ENCODE measurements around the gene UBE2L3. TPM values are rescaled to one million over a fixed set of nuclear protein-coding genes. Genes with fewer than 3 reads are reported as not detected.
"Not testable (repeated sequence)": the region's sequence is repeated elsewhere in the genome, so short reads cannot be mapped to it uniquely, and the experiment has no call there.

Gene UBE2L3
- 45.0 TPM for polyA plus RNA-seq (2013)

DNA sequence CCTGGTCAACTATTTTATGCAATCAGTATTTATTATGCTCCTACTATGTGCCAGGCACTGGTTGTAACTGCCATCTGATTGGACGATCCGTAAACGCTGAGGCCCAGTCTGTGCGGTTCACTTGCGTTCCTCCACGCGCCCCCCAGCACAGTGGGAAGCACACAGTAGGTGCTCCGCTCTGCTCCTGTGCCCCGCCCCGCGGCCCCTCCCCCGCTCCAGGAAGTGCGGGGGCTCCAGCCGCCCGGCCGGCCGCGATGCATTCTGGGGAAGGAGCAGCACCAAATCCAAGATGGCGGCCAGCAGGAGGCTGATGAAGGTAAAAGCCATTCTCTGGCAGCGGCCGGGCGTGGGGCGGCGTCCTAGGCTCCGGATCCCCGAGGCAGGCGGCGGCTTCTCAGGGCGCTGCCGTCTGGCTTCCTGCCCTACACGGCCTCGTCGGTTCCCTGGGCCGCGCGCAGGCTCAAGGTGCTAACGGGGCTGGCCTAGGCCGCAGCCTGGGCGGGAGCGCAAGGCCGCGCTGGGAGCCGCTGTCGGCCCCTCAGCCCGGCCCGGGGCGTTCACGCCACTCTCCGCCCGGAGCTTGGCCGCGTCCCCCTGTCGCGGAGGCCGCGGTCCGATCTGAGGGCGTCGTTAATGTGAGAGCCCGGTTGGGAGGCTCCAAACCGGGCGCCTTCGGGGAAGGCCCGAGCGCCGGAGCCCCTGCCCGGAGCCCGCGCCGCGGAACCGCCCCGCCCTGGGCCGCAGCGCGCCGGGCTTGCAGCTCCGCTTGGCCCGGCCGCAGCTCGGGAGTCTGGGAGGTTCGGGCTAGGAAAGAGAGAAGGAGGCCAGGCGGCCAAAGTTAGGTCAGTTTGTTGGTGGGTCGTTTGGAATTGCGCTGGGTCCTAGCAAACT, at the start of gene UBE2L3:
Gene UBE2L3, plus strand, starts transcription at position 259 of the 891 bp plus-strand sequence. Its CDS starts 31 bp downstream, at position 290.
- H3K36me3 ChIP-seq (ENCODE audit: control insufficient read depth in 4 of 4, insufficient read depth in 4 of 4, low read length in 3 of 4) = peaks cover 0 to 9% (median 1%) of the 10 kb centered on the region in 4 experiments
- H3K4me1 ChIP-seq (ENCODE audit: control extremely low read depth in 1 of 4, control insufficient read depth in 4 of 4, insufficient read depth in 4 of 4, low read length in 3 of 4) = peaks cover 20 to 42% (median 39%) of the 10 kb centered on the region in 4 experiments
- ChIA-PET POLR2A (no interaction called here), CTCF (interaction anchor here (1.0 kb wide), 1 partner anchor 56 kb away, joined by 3 read pairs; no protein-coding TSS in a partner anchor)
- H3K9me3 ChIP-seq (ENCODE audit: control extremely low read depth in 1 of 5, control insufficient read depth in 4 of 5, insufficient read depth in 2 of 5, low read depth in 1 of 5, low read length in 4 of 5) = no peaks in the 10 kb centered on the region
- DNase-seq = peak; percentile 82 to 89 (median 82)
- H3K27me3 ChIP-seq (replicated peaks in 2 of 5; ENCODE audit: control insufficient read depth in 4 of 5, insufficient read depth in 5 of 5, low read length in 4 of 5) = no peaks in the 10 kb centered on the region
- peak within 1 kb of the TSS; percentile 90 to 98 for H3K27ac ChIP-seq (ENCODE audit: insufficient read depth in 1 of 2, low read depth in 1 of 2, low read length in 2 of 2, poor library complexity in 1 of 2, severe bottlenecking in 2 of 2)
- WGBS (ENCODE audit: insufficient coverage) = under 1% methylated on average over 68 of the region's 85 CpGs
- H3K4me3 ChIP-seq (ENCODE audit: control insufficient read depth in 1 of 7, extremely low read depth in 1 of 7, insufficient read depth in 4 of 7, low read depth in 2 of 7, low read length in 6 of 7) = peak within 1 kb of the TSS; percentile 76 to 91 (median 83)

- H3K27me3 ChIP-seq (replicated peaks in 2 of 5; ENCODE audit: control insufficient read depth in 4 of 5, insufficient read depth in 5 of 5, low read length in 4 of 5); H3K4me3 ChIP-seq (ENCODE audit: control insufficient read depth in 1 of 7, extremely low read depth in 1 of 7, insufficient read depth in 4 of 7, low read depth in 2 of 7, low read length in 6 of 7); H3K9me3 ChIP-seq (ENCODE audit: control extremely low read depth in 1 of 5, control insufficient read depth in 4 of 5, insufficient read depth in 2 of 5, low read depth in 1 of 5, low read length in 4 of 5); H3K4me1 ChIP-seq (ENCODE audit: control extremely low read depth in 1 of 4, control insufficient read depth in 4 of 4, insufficient read depth in 4 of 4, low read length in 3 of 4); H3K27ac ChIP-seq (ENCODE audit: insufficient read depth in 1 of 2, low read depth in 1 of 2, low read length in 2 of 2, poor library complexity in 1 of 2, severe bottlenecking in 2 of 2); CTCF ChIA-PET; POLR2A ChIA-PET; DNase-seq; H3K36me3 ChIP-seq (ENCODE audit: control insufficient read depth in 4 of 4, insufficient read depth in 4 of 4, low read length in 3 of 4): not testable (repeated sequence)
- WGBS (ENCODE audit: insufficient coverage) = no CpG with 5 or more reads among the region's 6 CpGs
Measured at GRCh38 chr22:21526705-21527500, 40.6 kb upstream of the UBE2L3 start.

- H3K4me1 ChIP-seq (ENCODE audit: control extremely low read depth in 1 of 4, control insufficient read depth in 4 of 4, insufficient read depth in 4 of 4, low read length in 3 of 4); DNase-seq; H3K9me3 ChIP-seq (ENCODE audit: control extremely low read depth in 1 of 5, control insufficient read depth in 4 of 5, insufficient read depth in 2 of 5, low read depth in 1 of 5, low read length in 4 of 5); CTCF ChIA-PET; H3K36me3 ChIP-seq (ENCODE audit: control insufficient read depth in 4 of 4, insufficient read depth in 4 of 4, low read length in 3 of 4); H3K4me3 ChIP-seq (ENCODE audit: control insufficient read depth in 1 of 7, extremely low read depth in 1 of 7, insufficient read depth in 4 of 7, low read depth in 2 of 7, low read length in 6 of 7); POLR2A ChIA-PET; H3K27me3 ChIP-seq (replicated peaks in 2 of 5; ENCODE audit: control insufficient read depth in 4 of 5, insufficient read depth in 5 of 5, low read length in 4 of 5); H3K27ac ChIP-seq (ENCODE audit: insufficient read depth in 1 of 2, low read depth in 1 of 2, low read length in 2 of 2, poor library complexity in 1 of 2, severe bottlenecking in 2 of 2): not testable (repeated sequence)
- no CpG with 5 or more reads among the region's 5 CpGs for WGBS (ENCODE audit: insufficient coverage)
Measured at GRCh38 chr22:21531525-21531924, 36.0 kb upstream of the UBE2L3 start.

GRCh38 chr22:21532863-21533648, 34.5 kb upstream of the UBE2L3 start:
- CTCF ChIA-PET; H3K4me3 ChIP-seq (ENCODE audit: control insufficient read depth in 1 of 7, extremely low read depth in 1 of 7, insufficient read depth in 4 of 7, low read depth in 2 of 7, low read length in 6 of 7); H3K36me3 ChIP-seq (ENCODE audit: control insufficient read depth in 4 of 4, insufficient read depth in 4 of 4, low read length in 3 of 4); H3K9me3 ChIP-seq (ENCODE audit: control extremely low read depth in 1 of 5, control insufficient read depth in 4 of 5, insufficient read depth in 2 of 5, low read depth in 1 of 5, low read length in 4 of 5); H3K4me1 ChIP-seq (ENCODE audit: control extremely low read depth in 1 of 4, control insufficient read depth in 4 of 4, insufficient read depth in 4 of 4, low read length in 3 of 4); POLR2A ChIA-PET; H3K27me3 ChIP-seq (replicated peaks in 2 of 5; ENCODE audit: control insufficient read depth in 4 of 5, insufficient read depth in 5 of 5, low read length in 4 of 5); H3K27ac ChIP-seq (ENCODE audit: insufficient read depth in 1 of 2, low read depth in 1 of 2, low read length in 2 of 2, poor library complexity in 1 of 2, severe bottlenecking in 2 of 2); DNase-seq: not testable (repeated sequence)
- no CpG with 5 or more reads among the region's 20 CpGs for WGBS (ENCODE audit: insufficient coverage)

DNA sequence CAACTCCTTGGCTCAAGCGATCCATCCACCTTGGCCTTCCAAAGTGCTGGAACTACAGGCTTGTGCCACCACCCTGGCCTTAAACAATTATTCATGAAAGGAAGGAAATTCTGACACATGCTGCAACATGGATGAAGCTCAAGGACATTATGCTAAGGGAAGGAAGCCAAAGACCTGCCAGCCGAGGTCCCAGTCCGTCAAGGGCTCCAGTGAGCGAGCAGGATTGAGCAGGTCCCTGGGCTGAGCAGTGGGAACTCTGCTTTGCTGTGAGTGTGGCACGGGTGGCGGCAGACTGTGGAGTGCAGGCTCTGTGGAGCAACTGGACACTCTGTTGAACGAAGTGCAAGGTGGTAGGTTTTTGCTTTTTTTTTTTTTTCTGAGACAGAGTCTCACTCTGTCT, 27.7 kb upstream of the UBE2L3 start:
- H3K9me3 ChIP-seq (ENCODE audit: control extremely low read depth in 1 of 5, control insufficient read depth in 4 of 5, insufficient read depth in 2 of 5, low read depth in 1 of 5, low read length in 4 of 5); H3K4me1 ChIP-seq (ENCODE audit: control extremely low read depth in 1 of 4, control insufficient read depth in 4 of 4, insufficient read depth in 4 of 4, low read length in 3 of 4); DNase-seq; H3K27ac ChIP-seq (ENCODE audit: insufficient read depth in 1 of 2, low read depth in 1 of 2, low read length in 2 of 2, poor library complexity in 1 of 2, severe bottlenecking in 2 of 2); POLR2A ChIA-PET; H3K27me3 ChIP-seq (replicated peaks in 2 of 5; ENCODE audit: control insufficient read depth in 4 of 5, insufficient read depth in 5 of 5, low read length in 4 of 5); H3K36me3 ChIP-seq (ENCODE audit: control insufficient read depth in 4 of 4, insufficient read depth in 4 of 4, low read length in 3 of 4); H3K4me3 ChIP-seq (ENCODE audit: control insufficient read depth in 1 of 7, extremely low read depth in 1 of 7, insufficient read depth in 4 of 7, low read depth in 2 of 7, low read length in 6 of 7); CTCF ChIA-PET: not testable (repeated sequence)
- no CpG with 5 or more reads among the region's 7 CpGs for WGBS (ENCODE audit: insufficient coverage)

GRCh38 chr22:21544432-21545322, 22.8 kb upstream of the UBE2L3 start:
- H3K4me3 ChIP-seq (ENCODE audit: control insufficient read depth in 1 of 7, extremely low read depth in 1 of 7, insufficient read depth in 4 of 7, low read depth in 2 of 7, low read length in 6 of 7); H3K27me3 ChIP-seq (replicated peaks in 2 of 5; ENCODE audit: control insufficient read depth in 4 of 5, insufficient read depth in 5 of 5, low read length in 4 of 5); H3K4me1 ChIP-seq (ENCODE audit: control extremely low read depth in 1 of 4, control insufficient read depth in 4 of 4, insufficient read depth in 4 of 4, low read length in 3 of 4); CTCF ChIA-PET; H3K27ac ChIP-seq (ENCODE audit: insufficient read depth in 1 of 2, low read depth in 1 of 2, low read length in 2 of 2, poor library complexity in 1 of 2, severe bottlenecking in 2 of 2); H3K36me3 ChIP-seq (ENCODE audit: control insufficient read depth in 4 of 4, insufficient read depth in 4 of 4, low read length in 3 of 4); H3K9me3 ChIP-seq (ENCODE audit: control extremely low read depth in 1 of 5, control insufficient read depth in 4 of 5, insufficient read depth in 2 of 5, low read depth in 1 of 5, low read length in 4 of 5); POLR2A ChIA-PET; DNase-seq: not testable (repeated sequence)
- WGBS (ENCODE audit: insufficient coverage) = no CpG with 5 or more reads among the region's 17 CpGs
